HCT116 (cell line): ENCODE results near the gene CFAP77. TPM values are rescaled to one million over a fixed set of nuclear protein-coding genes. Genes with fewer than 3 reads are reported as not detected.

Experiments used
- ATAC-seq: fragments of 200-7000 bp; cut with Tn5 transposase; 2 replicates; pipeline ENCODE4 v1.9.1; 2020; ENCODE audit warnings: mild to moderate bottlenecking, moderate library complexity
- BruUV-seq: library from RNA; stranded (reverse); fragments of 400-500 nt; replicated peaks from 2 replicates; lab custom pipeline; 2021; lab: Mats Ljungman, UMichigan
- CTCF ChIA-PET: fragments of 300-600 bp; sonication (Branson Sonifier 250); formaldehyde crosslinking; loops from one replicate; lab custom pipeline; 2021; ENCODE audit warnings: antibody characterized with exemption; lab: Charles Lee
- POLR2A ChIA-PET: fragments of 300-600, 350-600 bp; sonication (Branson Sonifier 250); formaldehyde crosslinking; loops from one replicate; lab custom pipeline; 2021; ENCODE audit warnings: antibody characterized with exemption; lab: Charles Lee
- RAD21 ChIA-PET, 2 experiments: fragments of 300-600 bp; sonication (Branson Sonifier 250); formaldehyde crosslinking; loops; one replicate each; lab custom pipeline; 2023; ENCODE audit warnings: low total read pairs in 2 of 2; ENCODE audit not compliant: uncharacterized antibody in 2 of 2, unreplicated experiment in 2 of 2, low non-redundant PET in 1 of 2; lab: Charles Lee
- DNase-seq: peaks from one replicate; pipeline ENCODE4 v3.0.0-alpha.2; 2010; ENCODE audit warnings: low read depth, low spot score
- H2AFZ ChIP-seq: fragments of 200-600 bp; shearing (Covaris generic), sonication (generic); 2 replicates; pipeline ENCODE4 v1.6.1; 2017; ENCODE audit warnings: low read depth, mixed run types, mixed read lengths, antibody characterized with exemption, low read length; ENCODE audit not compliant: poor library complexity, severe bottlenecking
- H3K27ac ChIP-seq: 2 replicates; pipeline ENCODE4 v1.5.1; 2012; ENCODE audit warnings: low read depth, low read length
- H3K27me3 ChIP-seq: fragments of 200-600 bp; sonication (generic); 2 replicates; pipeline ENCODE4 v1.6.1; 2016; ENCODE audit warnings: mixed run types, low read length, mixed read lengths; ENCODE audit not compliant: insufficient read depth
- H3K36me3 ChIP-seq, 2 experiments: fragments of 200-500 bp in 1 of 2; fragments of 200-600 bp in 1 of 2; sonication (Bioruptor generic) in 1 of 2; sonication (generic) in 1 of 2; 2 replicates each; pipeline versions ENCODE4 v1.5.1 to v1.6.1; 2014 to 2016; ENCODE audit warnings: low read length in 2 of 2, inconsistent platforms in 1 of 2, mixed read lengths in 1 of 2, mixed run types in 1 of 2; ENCODE audit not compliant: insufficient read depth in 2 of 2, control insufficient read depth in 1 of 2
- H3K4me1 ChIP-seq, 2 experiments: fragments of 200-600 bp in 1 of 2; sonication (generic) in 1 of 2; 2 replicates each; pipeline versions ENCODE4 v1.5.1 to v1.6.1; 2012 to 2017; ENCODE audit warnings: low read length in 2 of 2, inconsistent platforms in 1 of 2, mild to moderate bottlenecking in 1 of 2, mixed read lengths in 1 of 2, mixed run types in 1 of 2, moderate library complexity in 1 of 2; ENCODE audit not compliant: insufficient read depth in 2 of 2, control insufficient read depth in 1 of 2
- H3K4me2 ChIP-seq: fragments of 200-600 bp; sonication (generic); 2 replicates; pipeline ENCODE4 v1.6.1; 2017; ENCODE audit warnings: mixed run types, low read length, mixed read lengths
- H3K4me3 ChIP-seq, 2 experiments: fragments of 200-600 bp in 1 of 2; sonication (generic) in 1 of 2; replicated peaks in 1 of 2; 2 replicates each; pipeline ENCODE4 v1.5.1; 2011 to 2016; ENCODE audit warnings: low read length in 2 of 2, control low read depth in 1 of 2, low read depth in 1 of 2, mild to moderate bottlenecking in 1 of 2, mixed read lengths in 1 of 2, mixed run types in 1 of 2
- H3K79me2 ChIP-seq: fragments of 200-600 bp; sonication (generic); 2 replicates; pipeline ENCODE4 v1.6.1; 2017; ENCODE audit warnings: mild to moderate bottlenecking, mixed run types, low read length, moderate library complexity, mixed read lengths; ENCODE audit not compliant: insufficient read depth
- H3K9ac ChIP-seq: fragments of 200-600 bp; sonication (generic); 2 replicates; pipeline ENCODE4 v1.6.1; 2016; ENCODE audit warnings: low read length, mixed read lengths
- H3K9me2 ChIP-seq: fragments of 200-600 bp; sonication (generic), shearing (Covaris generic); 2 replicates; pipeline ENCODE4 v1.6.1; 2017; ENCODE audit warnings: mixed run types, mild to moderate bottlenecking, moderate library complexity; ENCODE audit not compliant: insufficient read depth
- H3K9me3 ChIP-seq, 2 experiments: fragments of 200-500 bp in 1 of 2; fragments of 200-600 bp in 1 of 2; sonication (Bioruptor generic) in 1 of 2; sonication (generic) in 1 of 2; 2 replicates each; pipeline ENCODE4 v1.6.1; 2014 to 2017; ENCODE audit warnings: low read length in 2 of 2, mixed read lengths in 2 of 2, inconsistent platforms in 1 of 2, low read depth in 1 of 2, mild to moderate bottlenecking in 1 of 2, mixed run types in 1 of 2, moderate library complexity in 1 of 2; ENCODE audit not compliant: control insufficient read depth in 1 of 2, insufficient read depth in 1 of 2
- H4K20me1 ChIP-seq: fragments of 200-600 bp; sonication (generic), shearing (Covaris generic); 2 replicates; pipeline ENCODE4 v1.6.1; 2017; ENCODE audit warnings: mixed run types, mild to moderate bottlenecking, moderate library complexity; ENCODE audit not compliant: insufficient read depth
- CBX3 ChIP-seq: IDR thresholded peaks from 2 replicates; pipeline ENCODE4 v1.6.1; 2012; ENCODE audit warnings: low read depth
- CEBPB ChIP-seq: IDR thresholded peaks from 2 replicates; pipeline ENCODE4 v1.6.1; 2012; ENCODE audit warnings: low read depth
- EGR1 ChIP-seq: IDR thresholded peaks from 2 replicates; pipeline ENCODE4 v1.6.1; 2012; ENCODE audit warnings: low read depth
- FOSL1 ChIP-seq: IDR thresholded peaks from 2 replicates; pipeline ENCODE4 v1.6.1; 2012; ENCODE audit warnings: low read depth
- POLR2A ChIP-seq: IDR thresholded peaks from 2 replicates; pipeline ENCODE4 v1.7.0; 2011; ENCODE audit warnings: borderline replicate concordance; ENCODE audit not compliant: insufficient read depth, insufficient read length; ENCODE audit errors: extremely low read depth
- POLR2AphosphoS5 ChIP-seq: IDR thresholded peaks from 2 replicates; pipeline ENCODE4 v1.6.1; 2011; ENCODE audit warnings: mild to moderate bottlenecking, low read depth, low read length, moderate library complexity
- TCF7L2 ChIP-seq: IDR thresholded peaks from 2 replicates; pipeline ENCODE4 v1.7.0; 2011; ENCODE audit warnings: borderline replicate concordance, inconsistent platforms; ENCODE audit not compliant: insufficient read depth, insufficient read length; ENCODE audit errors: extremely low read depth
- intact Hi-C: fragments of 100-400 bp; cut with micrococcal nuclease; formaldehyde crosslinking; loops from 2 replicates; pipeline ENCODE4 v1.10.0; 2022
- total RNA-seq: library from RNA; stranded (reverse); gene quantifications from one replicate; pipeline ENCODE4 v1.2.1, GENCODE V29; 2021; ENCODE audit not compliant: unreplicated experiment
- TF ChIP-seq, protein P1 (sequence below): IDR thresholded peaks from 2 replicates; pipeline ENCODE4 v1.6.1; 2011; ENCODE audit warnings: mild to moderate bottlenecking, low read length, moderate library complexity; ENCODE audit not compliant: insufficient replicate concordance; ENCODE audit errors: extremely low read depth

Gene CFAP77
- total RNA-seq, 1 experiment from 2014 or later = 0.98 TPM

DNA sequence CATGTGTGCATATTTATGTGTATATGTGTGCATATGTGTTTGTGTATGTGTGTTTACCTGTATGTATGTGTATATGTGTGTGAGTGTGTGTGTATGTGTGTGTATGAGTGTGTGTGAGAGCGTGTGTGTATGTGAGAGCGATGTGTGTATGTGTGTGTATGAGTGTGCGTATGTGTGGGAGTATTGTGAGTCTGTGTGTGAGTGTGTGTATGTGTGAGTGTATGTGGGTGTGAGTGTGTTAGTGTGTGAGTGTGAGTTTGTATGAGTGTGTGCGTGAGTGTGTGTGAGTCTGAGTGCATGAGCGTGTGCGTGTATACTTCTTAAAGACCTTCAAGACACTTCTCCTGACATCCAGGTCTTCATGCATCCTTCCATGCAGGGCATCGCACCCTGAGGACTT lies 49.6 kb downstream of the CFAP77 start:
- no peaks in the 10 kb centered on the region for H4K20me1 ChIP-seq
- H3K27ac ChIP-seq = no peak overlapping the region
- intact Hi-C loops = no loop called here
- ChIA-PET RAD21 (no interaction called here), CTCF (no interaction called here), POLR2A (no interaction called here)
- no peak overlapping the region for H3K9ac ChIP-seq
- no peaks in the 10 kb centered on the region for H3K79me2 ChIP-seq
- H3K36me3 ChIP-seq = no peaks in the 10 kb centered on the region
- H3K9me3 ChIP-seq = no peaks in the 10 kb centered on the region
- no peaks in the 10 kb centered on the region for H3K27me3 ChIP-seq
- H3K4me3 ChIP-seq = no peak overlapping the region
- H3K4me2 ChIP-seq = no peak overlapping the region
- no peak for DNase-seq
- no peak for ATAC-seq
- BruUV-seq = no TSS peak
- no peaks in the 10 kb centered on the region for H3K4me1 ChIP-seq
- TF ChIP-seq FOSL1 = no peak
- H3K9me2 ChIP-seq = no peaks in the 10 kb centered on the region
- H2AFZ ChIP-seq = no peak overlapping the region

DNA sequence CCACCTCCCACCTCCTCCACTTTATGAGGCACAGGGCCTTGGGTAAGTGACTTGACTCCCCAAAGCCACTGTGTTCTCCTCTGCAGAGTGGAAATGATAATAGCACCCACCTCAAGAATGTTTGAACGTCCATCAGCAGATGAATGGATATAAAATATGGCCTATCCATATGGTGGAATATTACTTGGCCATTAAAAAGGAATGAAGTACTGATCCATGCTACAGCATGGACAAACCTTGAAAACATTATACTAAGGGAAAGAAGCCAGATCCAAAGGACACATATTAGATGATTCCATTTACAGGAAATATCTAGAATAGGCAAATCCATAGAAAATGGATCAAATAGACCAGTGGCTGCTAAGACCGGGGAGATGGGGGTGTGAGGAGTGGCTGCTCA lies 50.2 kb downstream of the CFAP77 start:
- RAD21 ChIA-PET = no interaction called here
- BruUV-seq = no TSS peak
- Histone ChIP-seq H3K4me1 (no peaks in the 10 kb centered on the region), H3K27ac (no peak overlapping the region), H3K9ac (no peak overlapping the region), H3K9me2 (no peaks in the 10 kb centered on the region), H3K9me3 (no peaks in the 10 kb centered on the region), H2AFZ (no peak overlapping the region), H4K20me1 (no peaks in the 10 kb centered on the region), H3K27me3 (no peaks in the 10 kb centered on the region)
- CTCF ChIA-PET = no interaction called here
- intact Hi-C loops = no loop called here
- no peak for ATAC-seq
- TF ChIP-seq CEBPB = no peak
- no peak for TF ChIP-seq TCF7L2
- TF ChIP-seq EGR1 = no peak
- TF ChIP-seq, protein P1, sequence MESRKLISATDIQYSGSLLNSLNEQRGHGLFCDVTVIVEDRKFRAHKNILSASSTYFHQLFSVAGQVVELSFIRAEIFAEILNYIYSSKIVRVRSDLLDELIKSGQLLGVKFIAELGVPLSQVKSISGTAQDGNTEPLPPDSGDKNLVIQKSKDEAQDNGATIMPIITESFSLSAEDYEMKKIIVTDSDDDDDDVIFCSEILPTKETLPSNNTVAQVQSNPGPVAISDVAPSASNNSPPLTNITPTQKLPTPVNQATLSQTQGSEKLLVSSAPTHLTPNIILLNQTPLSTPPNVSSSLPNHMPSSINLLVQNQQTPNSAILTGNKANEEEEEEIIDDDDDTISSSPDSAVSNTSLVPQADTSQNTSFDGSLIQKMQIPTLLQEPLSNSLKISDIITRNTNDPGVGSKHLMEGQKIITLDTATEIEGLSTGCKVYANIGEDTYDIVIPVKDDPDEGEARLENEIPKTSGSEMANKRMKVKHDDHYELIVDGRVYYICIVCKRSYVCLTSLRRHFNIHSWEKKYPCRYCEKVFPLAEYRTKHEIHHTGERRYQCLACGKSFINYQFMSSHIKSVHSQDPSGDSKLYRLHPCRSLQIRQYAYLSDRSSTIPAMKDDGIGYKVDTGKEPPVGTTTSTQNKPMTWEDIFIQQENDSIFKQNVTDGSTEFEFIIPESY = no peak
- no peak for TF ChIP-seq POLR2AphosphoS5
- no peak for TF ChIP-seq POLR2A
- no peak for TF ChIP-seq CBX3
- TF ChIP-seq, all 23 proteins: peak for 0
- POLR2A ChIA-PET = no interaction called here
- no peak overlapping the region for H3K4me2 ChIP-seq
- H3K36me3 ChIP-seq = no peaks in the 10 kb centered on the region
- no peaks in the 10 kb centered on the region for H3K79me2 ChIP-seq
- no peak for DNase-seq
- no peak overlapping the region for H3K4me3 ChIP-seq
